Left ventricle myocardium superior (tissue), 1 donor: ENCODE data around the gene RAB11FIP4. TPM values are rescaled to one million over a fixed set of nuclear protein-coding genes. Genes with fewer than 3 reads are reported as not detected.

Source experiments
- ATAC-seq: fragments of 200-7000 bp; cut with Tn5 transposase; one replicate; pipeline ENCODE4 v1.9.1; 2020; ENCODE audit warnings: mild to moderate bottlenecking, moderate library complexity
- DNase-seq: peaks from one replicate; pipeline ENCODE4 v3.0.0-alpha.2; 2020
- intact Hi-C: fragments of 100-400 bp; cut with micrococcal nuclease; formaldehyde crosslinking; loops from one replicate; pipeline ENCODE4 v1.11.0; 2022
- total RNA-seq: library from RNA; stranded (reverse); fragmentation: NEBNext Ultra II Directional; extraction: Animal tissue kit (Norgen Biotek cat#: 25700); gene quantifications from one replicate; pipeline ENCODE4 v1.2.1, GENCODE V29; 2021
- donor health status: DM: no; HTN: yes; CAD: no; lungs with severe emphysema.

RAB11FIP4 gene
- total RNA-seq, 1 donor from 2014 or later, result 15.8 TPM

DNA sequence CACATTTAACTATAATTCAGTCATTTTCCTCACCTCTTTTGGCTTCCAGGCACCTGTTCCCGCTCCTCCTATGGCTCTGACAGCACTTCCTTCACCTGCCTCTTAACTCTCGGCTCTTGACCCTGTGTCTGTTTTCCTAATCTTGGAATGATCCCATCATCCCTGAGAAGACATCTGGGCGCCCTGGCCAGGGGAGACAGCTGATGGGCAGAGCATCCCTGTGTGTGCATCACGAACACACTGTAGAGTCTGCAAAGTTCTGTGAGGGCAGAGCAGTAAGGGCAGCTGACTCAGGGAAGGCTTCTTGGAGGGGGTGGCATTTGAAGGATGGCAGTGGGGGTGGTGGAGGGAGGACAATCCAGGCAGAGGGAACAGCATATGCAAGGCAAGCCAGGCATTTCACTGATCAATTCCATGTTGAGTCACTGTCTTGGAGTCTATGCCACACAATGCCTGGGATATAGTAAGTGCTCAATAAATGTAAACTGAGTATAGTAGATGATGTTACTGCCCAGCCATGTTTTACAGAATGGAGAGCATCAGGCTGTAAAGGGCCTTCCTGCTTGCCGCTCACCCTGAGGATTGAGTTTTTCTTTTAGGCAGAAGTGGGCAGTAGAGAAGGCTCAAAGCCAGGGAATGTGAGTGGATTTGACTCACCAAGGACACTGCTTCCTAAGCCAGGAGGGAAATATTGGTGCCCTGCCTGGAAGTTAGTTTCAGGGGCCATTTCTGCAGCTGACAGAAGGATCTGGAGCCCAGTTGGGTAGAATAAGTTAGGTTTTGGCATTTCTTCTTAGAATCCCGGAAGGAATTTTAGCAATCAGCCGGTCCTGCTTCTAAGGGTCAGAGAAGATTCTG is 5.8 kb upstream of the RAB11FIP4 start:
- ATAC-seq (no peak), DNase-seq (no peak)
- intact Hi-C loops, result no loop called here

DNA sequence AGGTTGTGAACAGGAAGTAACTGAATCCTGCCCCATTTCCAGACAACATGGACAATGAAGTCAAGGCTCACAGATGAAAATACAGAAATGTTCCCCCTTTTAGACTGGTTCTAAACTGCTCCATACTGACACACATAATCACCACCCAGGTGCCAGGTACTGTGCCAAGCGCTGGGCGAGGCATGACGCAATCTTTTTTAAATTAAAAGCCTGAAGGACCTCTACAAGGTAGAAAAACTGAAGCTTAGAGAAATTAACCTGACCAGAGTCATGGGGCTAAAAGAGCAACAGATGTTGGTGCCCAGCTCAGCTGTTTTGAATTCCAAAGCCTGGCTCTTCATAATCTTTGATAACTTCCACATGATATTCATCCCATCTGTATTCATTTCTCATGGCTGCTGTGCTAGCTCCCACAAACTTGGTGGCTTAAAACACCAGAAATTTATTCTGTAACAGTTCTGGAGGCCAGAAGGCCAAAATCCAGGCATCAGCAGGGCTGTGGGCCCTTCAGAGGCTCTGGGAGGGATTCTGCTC is 4.9 kb upstream of the RAB11FIP4 start:
- ATAC-seq, result no peak
- DNase-seq, result no peak
- intact Hi-C loops, result no loop called here

DNA sequence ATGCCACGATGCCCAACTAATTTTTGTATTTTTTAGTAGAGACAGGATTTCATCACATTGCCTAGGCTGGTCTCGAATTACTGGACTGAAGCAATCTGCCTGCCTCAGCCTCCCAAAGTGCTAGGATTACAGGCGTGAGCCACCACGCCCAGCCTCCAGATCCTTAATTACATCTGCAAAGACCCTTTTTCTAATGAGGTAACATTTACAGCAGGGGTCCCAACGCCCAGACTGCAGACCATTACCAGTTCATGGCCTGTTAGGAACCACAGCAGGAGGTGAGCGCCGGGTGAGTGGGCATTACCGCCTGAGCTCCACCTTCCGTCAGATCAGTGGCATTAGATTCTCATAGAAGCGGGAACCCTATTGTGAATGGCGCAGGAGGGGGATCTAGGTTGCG is 4.0 kb upstream of the RAB11FIP4 start:
- intact Hi-C loops, result no loop called here
- no peak for ATAC-seq
- no peak for DNase-seq

DNA sequence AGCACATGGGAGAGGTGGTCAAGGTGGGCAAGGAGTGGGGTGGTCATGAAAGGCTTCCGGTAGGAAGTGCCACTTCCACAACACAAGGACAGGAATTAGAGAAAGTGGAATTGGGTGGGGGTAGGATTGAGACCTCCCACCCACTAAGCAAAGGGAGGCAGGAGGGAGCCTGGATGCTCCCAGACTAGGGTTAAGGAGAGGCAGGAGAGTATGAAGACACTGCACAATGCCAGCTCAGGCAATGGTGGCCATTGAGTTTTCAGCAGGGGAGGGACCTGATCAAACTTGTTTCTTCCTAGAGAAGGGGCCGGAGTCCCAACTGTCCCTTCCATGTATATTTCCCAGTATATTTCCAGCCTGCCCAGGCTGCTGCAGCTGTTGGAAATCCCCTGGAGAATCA is 3.1 kb upstream of the RAB11FIP4 start:
- intact Hi-C loops, result no loop called here
- no peak for ATAC-seq
- DNase-seq, result no peak

DNA sequence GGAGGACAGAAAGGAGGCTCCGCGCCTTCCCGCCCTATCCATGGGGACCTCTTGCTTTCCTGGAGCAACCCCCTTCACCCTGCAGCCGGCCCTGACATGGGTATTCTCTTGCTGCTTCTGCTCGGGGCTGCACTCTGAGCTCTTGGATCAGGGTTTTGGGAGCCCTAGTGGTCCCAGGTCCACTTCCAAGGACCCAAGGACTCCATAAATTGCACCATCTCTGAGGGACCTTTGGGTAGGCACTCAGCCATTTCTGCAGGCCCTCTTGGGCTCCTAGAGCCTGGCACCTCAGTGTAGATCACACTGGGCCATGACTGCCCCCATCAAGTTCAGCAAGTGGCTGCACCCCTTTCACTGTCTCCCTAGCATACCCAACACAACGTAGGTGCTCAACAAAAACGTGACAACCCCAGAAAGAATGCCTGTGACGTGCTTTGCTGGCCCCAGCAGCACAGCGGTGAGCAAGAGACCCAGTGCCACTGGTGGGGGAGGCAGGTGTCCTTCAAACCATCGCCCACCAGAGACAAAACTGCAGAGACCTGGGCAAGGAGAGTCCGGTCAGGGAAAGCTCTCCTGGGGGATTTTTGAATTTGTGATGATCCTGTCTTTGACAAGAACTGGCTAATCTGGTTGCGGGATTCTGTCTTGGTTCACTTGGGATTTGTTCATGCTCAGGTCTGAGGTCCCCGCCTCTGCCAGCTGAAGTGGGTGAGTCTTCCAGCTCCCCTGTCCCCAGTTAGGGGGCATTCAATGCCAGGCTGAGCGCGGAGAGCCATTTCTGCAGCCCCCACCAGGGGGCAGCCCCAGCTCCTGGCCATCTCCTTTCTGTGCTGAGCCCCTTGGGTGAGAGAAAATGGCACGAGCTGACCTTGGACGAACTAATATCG is 2.5 kb upstream of the RAB11FIP4 start:
- intact Hi-C loops, result no loop called here
- DNase-seq (peak; percentile 56), ATAC-seq (peak; percentile 43)

DNA sequence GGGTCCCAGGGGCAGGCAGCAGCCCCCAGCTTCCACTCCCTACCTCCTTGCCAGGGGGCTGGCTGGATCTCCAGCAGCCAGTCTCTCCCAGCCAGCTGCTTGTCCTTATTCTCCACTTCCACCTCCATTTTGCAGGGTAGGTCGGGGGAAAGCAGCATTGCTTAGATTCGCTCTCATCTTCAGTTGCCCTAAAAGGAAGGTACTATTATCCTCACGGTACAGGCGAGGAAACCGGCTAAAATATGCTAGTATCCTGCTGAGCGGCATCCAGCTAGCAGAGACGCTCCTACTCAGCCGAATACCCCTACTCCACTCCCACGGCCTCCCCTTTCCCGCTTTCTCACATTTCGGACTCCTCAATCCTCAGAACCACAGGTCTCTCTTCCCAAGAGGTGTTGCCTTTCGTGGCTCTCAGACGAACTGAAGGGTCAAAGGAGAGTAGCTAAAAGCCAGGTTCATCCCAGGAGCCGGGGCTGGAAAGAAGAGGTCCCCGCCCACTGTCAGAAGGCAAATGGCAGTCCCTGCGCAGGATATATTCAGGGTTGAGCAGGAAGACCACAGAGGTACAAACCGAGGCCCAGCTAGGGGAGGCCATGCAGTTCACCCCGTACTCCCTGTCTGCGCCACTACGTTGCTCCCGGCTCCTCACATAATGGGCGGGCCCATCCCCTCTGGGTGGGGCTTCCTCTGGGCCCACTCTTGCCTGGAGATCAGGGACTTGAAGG is 1.7 kb upstream of the RAB11FIP4 start:
- DNase-seq (no peak), ATAC-seq (no peak)
- intact Hi-C loops, result no loop called here

DNA sequence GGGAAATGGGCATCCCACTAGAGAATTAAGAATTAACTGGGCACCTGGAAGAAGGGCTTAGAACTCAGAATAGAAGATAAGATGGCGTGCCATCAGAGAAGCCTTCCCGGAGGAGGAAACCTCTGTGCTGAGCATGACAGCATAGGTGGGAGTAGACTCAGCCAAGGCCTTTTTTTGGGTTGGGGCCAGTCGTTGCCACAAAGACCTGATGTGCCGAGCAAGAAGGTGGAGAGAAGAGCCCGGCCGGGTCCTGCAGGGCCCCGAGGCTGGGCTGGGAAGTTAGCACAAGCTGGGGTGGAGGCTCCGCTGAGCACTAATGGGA is 1.1 kb upstream of the RAB11FIP4 start:
- DNase-seq (no peak), ATAC-seq (no peak)
- intact Hi-C loops, result no loop called here

DNA sequence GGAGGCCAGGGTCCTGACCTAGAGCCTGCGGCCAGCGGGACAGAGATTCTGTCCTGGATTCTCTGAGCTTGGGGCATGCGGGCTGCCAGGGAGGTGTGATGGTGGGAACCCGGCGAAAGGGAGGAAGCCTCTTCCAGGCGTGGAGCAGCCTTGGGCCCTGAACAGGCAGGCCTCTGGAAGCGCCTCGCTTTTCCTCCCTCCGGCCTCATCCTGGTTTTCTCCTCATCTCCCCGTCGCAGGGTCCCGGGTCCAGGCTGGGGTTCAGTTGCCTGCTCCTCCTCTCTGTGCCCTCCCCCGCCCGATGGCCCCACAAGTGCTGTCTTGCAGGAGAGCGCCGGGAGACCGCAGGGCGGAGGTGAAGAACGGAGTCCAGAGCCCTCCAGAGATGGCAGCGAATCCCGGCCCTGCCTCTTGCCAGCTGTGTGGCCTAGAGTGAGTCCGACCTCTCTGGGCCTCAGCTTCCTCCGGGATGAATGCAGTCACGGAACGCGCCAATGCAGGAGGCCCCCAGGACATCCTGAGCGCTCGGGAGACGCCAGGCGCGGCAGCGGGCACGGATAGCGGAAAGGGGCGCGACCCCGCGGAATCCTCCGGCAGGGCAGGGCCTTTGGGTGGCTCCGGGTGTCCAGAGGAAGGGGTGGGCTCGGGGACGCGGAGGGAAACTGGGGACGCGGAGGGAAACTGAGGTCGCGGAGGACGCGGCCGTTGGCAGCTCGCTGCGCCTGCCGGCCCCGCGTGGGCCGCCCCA is 553 bp upstream of the RAB11FIP4 start:
- intact Hi-C loops, result no loop called here
- DNase-seq (no peak), ATAC-seq (peak; percentile 16)

DNA sequence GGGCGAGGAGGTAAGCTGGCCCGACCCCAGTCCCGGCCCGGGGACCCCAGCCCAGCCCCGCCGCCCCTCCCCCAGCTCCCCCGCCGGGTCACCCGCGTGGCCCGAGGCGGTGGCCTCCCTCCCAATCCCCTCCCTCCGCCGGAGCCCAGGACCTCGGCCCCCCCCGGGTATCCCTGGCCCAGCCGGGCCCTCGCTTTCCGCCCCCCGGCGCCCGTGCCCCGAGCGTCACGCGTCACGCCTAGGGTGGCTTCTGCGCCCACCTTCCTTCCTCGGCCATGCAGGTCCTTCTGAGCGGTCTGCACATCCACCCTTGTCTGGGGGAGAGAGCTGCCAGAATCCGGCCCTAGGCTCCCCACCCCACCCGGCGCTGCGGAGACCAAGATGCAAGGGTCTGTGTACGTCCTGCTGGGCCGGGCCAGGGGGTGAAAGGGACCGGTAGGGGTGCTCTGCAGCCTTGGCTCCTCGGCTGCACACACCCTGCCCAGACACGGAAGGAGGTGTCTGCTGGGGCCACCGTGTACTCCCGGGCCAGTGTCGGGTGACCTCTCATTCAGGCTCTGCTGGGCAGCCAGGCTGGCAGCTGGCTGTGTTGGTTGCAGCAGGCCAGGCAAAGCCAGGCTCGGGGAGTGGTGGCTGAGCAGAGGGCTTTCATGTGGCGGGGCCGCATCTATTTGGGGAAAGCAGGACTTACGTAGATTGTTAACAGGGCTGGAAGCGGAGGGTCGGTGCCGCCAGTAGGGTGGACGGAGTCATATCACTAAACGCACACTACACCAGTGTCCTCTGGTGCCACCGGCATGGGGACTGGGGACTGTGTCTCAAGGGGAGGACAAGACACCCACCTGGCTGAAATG is 754 bp downstream of the RAB11FIP4 start:
- intact Hi-C loops, result no loop called here
- no peak for ATAC-seq
- DNase-seq, result no peak

DNA sequence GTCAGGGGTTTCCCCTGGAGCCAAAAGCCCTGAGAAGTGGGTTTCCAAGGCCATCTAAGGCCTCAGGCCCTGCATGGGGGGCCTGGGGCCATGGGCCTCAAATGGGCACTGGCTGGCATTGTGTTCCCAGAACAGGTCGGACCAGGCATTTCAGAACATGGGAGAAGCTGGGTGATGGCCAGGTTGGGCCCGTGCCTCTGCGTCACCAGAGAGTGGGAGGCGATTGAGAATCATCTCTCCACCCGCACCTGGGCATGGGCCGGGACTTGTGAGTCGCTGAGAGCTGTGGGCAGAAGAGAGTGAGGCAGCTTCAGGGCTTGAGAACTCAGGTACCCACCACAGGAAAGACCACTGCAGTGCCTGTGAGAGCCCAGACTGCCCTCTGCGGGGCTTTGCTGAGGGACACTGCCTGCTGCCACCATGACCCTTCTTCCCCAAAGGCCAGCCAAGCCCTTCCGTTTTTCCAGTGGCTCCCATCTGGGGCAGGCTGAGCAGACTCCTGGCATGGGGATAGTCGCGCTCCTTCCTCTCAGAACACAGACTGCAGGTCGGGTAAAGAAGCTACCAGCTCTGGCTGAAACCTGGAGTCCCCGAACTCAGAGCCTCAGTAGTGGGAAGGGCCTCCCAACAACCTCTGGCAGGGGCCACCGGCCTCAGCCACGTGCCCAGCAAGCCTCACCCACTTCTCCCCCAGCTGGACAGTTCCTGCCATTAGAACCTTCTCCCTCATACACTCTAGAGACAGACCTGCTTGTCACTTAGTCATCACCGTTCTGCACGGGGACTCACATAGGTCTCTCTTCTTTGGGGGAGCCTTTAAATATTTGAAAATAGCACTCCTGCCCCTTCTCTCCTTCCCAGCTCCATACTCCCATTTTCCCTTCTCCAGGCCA is 1.6 kb downstream of the RAB11FIP4 start:
- intact Hi-C loops, result no loop called here
- no peak for ATAC-seq
- DNase-seq, result no peak

DNA sequence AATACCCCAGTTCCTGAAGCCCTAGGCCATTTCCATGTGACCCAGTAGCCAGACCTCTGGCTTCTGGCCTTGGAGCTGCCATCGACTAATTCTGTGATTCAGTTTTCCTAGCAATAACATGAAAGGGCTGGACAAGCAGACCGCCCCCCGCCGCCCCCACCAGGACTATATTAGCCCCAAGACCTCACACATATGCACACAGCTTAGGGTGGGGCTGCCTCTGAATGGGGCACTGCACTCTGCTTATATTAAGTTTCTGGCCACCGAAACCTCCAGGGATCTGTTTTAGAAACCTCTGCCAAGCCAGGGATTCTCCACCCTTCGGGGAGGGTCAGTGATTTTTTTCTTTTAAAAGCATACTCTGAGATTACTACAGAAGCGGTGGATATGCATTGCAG is 2.3 kb downstream of the RAB11FIP4 start:
- DNase-seq (no peak), ATAC-seq (no peak)
- intact Hi-C loops, result no loop called here

DNA sequence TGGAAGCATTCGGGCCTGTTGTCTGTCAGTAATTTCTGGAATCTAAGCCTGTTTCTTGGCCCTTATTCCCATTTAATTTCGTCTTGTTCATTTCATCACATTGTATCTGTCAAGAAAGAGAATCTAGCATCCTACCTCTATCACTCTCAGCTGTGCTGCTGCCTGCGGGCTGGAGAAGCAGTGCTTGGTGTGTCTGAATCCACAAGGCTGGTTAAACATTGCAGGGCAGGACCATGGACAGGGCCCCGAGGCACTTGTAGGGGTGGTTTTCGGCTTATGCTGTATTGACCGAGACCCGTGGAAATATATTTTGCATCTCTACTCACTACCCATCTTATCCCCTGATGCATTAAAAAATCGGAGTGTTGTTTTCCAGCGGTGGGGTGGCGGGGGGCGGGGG is 3.1 kb downstream of the RAB11FIP4 start:
- intact Hi-C loops, result no loop called here
- DNase-seq (peak; percentile 79), ATAC-seq (peak; percentile 69)

DNA sequence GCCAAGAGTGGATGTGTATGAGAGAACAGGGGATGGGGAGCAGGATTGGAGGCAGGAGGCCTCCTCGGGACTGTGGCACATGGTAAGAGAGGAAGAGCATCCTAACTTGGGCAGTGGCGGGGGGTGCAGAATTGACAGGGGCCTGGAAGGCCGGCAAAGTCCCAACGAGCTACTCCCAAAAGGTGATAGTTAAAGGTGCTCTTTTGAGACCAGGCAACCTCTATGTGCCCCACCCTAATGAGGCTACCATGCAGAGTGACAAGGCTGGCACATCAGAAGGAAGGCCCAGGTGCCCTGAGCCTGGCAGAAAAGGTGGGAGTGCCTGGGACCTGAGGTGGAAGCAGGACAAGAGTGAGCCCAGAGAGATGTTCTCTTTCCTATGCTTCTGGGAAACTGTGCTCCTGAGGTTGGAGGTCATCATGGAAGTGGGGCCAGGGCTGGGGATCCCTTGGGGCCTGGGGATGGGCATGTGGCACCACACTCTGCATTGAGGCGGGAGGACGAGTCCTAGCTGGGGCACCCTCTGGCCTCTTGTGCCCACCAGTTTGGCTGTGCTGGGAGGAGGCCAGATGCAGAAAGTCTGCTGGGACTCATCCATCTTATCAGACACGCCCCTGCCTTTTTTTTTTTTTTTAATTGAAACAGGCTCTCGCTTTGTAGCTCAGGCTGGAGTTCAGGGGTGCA is 5.9 kb downstream of the RAB11FIP4 start:
- no peak for DNase-seq
- no peak for ATAC-seq
- intact Hi-C loops, result no loop called here

DNA sequence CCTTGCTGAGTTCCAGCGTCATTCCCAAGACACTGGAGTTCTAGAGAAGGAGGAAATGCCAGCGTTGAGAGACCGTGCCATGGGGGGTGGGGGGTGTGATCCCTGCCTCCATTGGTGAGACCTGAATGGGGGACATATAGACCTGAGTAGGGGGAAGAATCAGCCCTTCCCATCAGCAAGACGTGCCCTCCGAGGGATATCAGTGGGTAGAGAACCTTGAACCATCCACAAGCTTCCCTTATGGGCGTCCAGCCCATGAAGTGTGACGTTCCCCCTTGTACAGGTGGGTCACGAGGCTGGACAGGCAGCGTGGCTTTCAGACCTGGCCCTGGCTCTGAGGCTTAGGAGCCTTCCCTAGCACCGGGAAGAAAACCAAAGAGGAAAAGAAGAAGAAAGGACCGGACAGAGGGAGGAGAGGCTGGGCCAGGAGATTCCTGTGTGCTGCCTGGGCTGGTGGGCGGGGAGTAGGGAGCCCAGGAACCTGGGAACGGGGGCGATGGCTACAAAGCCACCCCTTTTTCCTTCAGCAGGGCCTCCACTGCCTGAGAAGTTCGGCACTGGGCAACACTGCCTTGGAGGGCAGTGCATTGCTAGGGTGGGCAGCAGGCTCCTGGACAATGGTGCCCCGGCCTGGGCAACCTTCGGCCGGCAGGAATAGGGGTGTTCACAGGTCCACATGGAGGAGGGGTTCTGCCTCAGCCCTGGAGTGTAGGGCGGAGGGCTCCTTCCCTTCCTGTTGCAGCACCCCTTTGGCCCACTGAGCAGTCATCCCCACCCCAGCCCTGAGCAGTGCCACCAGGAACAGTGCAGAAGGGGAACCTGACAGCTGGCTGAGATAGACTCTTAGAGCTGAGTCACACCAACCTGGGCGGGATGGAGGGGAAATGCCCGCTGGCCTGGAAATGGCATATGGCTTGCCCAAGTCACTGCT is 7.2 kb downstream of the RAB11FIP4 start:
- DNase-seq (no peak), ATAC-seq (no peak)
- intact Hi-C loops, result no loop called here

DNA sequence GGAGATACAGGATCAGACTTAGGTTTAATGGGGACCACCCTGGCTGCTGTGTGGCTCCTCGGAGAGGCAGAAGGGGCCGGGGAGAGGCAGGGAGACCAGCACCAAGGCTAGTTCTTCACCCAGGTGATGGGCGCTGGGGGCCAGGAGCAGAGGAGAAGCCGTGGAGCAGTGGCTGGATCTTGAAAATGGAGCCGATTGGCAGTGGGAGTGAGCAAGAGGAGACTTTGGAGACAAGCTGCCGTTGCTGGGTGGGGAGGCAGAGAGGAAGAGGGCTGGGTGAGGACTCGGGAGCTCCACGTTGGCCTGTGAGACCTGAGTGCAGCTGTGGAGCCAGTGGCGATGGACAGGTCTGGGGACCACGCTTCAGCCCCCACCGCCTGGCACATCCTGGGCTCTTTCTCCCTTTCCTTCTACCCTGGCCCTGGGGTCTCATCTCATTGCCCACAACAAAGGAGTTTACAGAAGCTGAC is 9.0 kb downstream of the RAB11FIP4 start:
- no peak for DNase-seq
- intact Hi-C loops, result no loop called here
- no peak for ATAC-seq
